ENCODE data around the gene GNAZ. TPM values are rescaled to one million over a fixed set of nuclear protein-coding genes. Genes with fewer than 3 reads are reported as not detected.

Gene GNAZ
- total and polyA plus RNA-seq, 8 donors: 4.3 to 18.8 (median 9.4) TPM

DNA sequence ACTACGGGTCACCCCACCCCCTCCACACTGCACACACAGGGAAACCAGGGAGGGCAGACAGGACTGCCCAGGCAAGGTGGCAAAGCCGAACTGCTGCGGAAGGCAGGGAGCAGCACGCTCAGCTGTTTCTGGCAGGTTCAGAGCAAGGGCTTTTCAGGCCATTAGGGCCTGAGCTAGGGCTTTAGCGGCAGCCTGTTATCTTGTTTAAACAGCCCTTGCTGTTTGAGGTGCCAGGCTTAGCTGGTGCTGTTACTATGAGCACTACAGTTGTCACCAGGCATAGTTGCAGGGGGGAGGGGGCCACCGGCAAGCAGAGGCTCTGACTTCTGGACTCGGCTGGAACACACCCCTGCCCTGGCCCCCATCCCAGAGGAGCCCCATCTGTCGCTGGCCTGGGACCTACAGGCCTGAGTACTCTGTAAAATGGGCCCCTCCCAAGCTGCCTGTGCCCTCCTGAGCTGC, 36.6 kb downstream of the GNAZ start:
- no peak overlapping the region for H3K4me3 ChIP-seq
- no peaks in the 10 kb centered on the region for H3K9me3 ChIP-seq
- TF ChIP-seq POLR2AphosphoS5 (IDR thresholded peaks at IDR 0.05) (peak; percentile 18 to 68 (median 49)), POLR2A (IDR thresholded peaks at IDR 0.05) (no peak), EP300 (IDR thresholded peaks at IDR 0.05) (no peak)
- TF ChIP-seq, protein P1, sequence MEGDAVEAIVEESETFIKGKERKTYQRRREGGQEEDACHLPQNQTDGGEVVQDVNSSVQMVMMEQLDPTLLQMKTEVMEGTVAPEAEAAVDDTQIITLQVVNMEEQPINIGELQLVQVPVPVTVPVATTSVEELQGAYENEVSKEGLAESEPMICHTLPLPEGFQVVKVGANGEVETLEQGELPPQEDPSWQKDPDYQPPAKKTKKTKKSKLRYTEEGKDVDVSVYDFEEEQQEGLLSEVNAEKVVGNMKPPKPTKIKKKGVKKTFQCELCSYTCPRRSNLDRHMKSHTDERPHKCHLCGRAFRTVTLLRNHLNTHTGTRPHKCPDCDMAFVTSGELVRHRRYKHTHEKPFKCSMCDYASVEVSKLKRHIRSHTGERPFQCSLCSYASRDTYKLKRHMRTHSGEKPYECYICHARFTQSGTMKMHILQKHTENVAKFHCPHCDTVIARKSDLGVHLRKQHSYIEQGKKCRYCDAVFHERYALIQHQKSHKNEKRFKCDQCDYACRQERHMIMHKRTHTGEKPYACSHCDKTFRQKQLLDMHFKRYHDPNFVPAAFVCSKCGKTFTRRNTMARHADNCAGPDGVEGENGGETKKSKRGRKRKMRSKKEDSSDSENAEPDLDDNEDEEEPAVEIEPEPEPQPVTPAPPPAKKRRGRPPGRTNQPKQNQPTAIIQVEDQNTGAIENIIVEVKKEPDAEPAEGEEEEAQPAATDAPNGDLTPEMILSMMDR (IDR thresholded peaks at IDR 0.05): no peak
- H3K36me3 ChIP-seq: no peaks in the 10 kb centered on the region
- H3K4me1 ChIP-seq: peaks cover 19 to 64% (median 41%) of the 10 kb centered on the region in 4 donors
- DNase-seq: peak; percentile 70 to 93
- intact Hi-C loops (cut with DNase I; ENCODE audit: low total_unique reads): no loop called here
- peak overlapping the region; percentile 69 to 85 (median 77) for H3K27ac ChIP-seq
- WGBS, 5 donors: 27 to 54% (median 35%) methylated on average over 7 to 8 of the region's 8 CpGs
- no peaks in the 10 kb centered on the region for H3K27me3 ChIP-seq

DNA sequence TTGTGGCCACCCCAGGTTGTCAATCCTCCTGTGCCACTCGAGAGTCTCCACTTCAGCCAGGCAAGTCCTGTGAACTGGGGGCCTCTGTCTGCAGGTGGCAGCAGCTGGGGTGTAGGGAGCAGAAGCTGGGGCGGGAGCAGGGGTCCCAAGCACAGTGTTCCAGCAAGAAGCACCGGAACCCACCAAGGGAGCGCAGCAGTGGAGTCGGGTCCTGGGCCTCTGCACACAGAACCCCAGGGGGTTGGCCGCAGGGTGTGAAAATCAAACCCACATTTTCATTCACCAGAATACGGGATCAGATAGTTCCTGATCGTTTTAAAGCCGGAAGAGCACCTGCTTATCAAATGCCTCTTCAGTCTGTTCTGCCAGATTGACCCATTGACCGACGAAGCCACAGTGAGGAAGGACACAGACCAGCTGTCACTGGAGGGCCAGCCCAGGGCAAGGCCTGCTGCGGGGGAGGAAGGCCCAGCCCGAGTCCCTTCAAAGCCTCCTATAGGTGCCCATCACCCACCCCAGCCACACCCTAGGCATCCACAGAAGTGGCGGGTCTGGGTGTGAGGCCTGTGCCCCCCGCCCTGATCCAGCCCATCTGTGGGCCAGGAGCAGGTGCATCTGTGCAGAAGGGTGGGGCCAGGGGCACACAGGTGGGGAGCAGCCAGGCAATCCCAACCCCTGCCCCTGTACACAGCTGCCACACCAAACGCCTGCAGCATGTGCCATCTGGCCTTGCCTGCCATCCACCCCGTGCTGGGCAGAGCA, 37.3 kb downstream of the GNAZ start:
- DNase-seq: no peak
- no peaks in the 10 kb centered on the region for H3K27me3 ChIP-seq
- intact Hi-C loops (cut with DNase I; ENCODE audit: low total_unique reads): no loop called here
- 67 to 82% (median 70%) methylated on average over 12 to 17 of the region's 17 CpGs for WGBS, 5 donors
- no peaks in the 10 kb centered on the region for H3K9me3 ChIP-seq
- no peak overlapping the region for H3K4me3 ChIP-seq
- peaks cover 19 to 60% (median 35%) of the 10 kb centered on the region in 4 donors for H3K4me1 ChIP-seq
- peak overlapping the region; percentile 69 to 85 (median 77) for H3K27ac ChIP-seq
- H3K36me3 ChIP-seq: no peaks in the 10 kb centered on the region
- no peak for TF ChIP-seq POLR2AphosphoS5 (IDR thresholded peaks at IDR 0.05)
- TF ChIP-seq EP300 (IDR thresholded peaks at IDR 0.05): no peak
- TF ChIP-seq POLR2A (IDR thresholded peaks at IDR 0.05): no peak
- TF ChIP-seq, protein P1 (IDR thresholded peaks at IDR 0.05): no peak

DNA sequence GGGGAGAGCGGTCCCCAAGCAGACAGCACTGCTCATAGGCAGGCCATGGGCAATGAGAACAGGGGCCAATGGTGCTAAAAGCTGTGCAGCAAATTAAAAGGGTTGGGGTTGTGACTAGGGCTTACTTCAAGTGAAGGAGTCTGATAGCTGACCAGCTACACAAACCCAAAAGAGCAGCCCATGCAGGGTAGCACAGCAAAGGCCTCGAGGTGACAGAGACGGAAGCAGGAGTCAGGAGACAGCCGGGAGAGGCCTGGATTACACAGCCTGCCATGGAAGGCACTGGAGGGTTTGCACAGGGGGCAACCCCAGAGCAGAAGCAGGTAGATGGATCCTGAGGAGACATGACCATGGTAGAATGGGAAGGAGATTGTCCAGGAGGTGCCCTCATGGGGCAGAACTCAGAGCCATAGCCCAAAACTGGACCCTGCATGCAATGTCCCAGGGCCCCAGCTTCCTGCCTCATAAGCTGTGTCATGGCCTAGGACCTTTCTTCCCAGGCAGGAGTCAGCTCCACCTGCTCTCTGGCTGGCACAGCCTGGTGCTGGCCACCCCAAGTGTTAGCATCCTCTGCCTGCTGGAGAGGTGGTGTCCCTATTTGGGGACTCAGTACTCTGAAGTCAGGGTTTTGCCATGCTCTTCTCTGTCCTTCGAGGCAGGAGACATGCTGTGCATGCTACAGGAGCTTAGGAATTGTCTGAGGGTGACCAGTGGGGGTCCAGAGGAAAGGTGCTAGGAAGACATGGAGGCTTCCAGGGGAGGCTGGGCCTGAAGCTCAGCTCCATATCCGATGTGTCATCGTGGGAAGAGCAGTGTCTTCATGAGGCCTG, 38.1 kb downstream of the GNAZ start:
- no peaks in the 10 kb centered on the region for H3K36me3 ChIP-seq
- H3K27ac ChIP-seq: peak overlapping the region in 2 of 5 donors; percentile 77
- no peak overlapping the region for H3K4me3 ChIP-seq
- no peak for DNase-seq
- TF ChIP-seq, protein P1 (IDR thresholded peaks at IDR 0.05): no peak
- TF ChIP-seq POLR2A (IDR thresholded peaks at IDR 0.05) (no peak), EP300 (IDR thresholded peaks at IDR 0.05) (no peak), POLR2AphosphoS5 (IDR thresholded peaks at IDR 0.05) (no peak)
- no peaks in the 10 kb centered on the region for H3K9me3 ChIP-seq
- 87 to 96% (median 92%) methylated on average over 7 of the region's 7 CpGs for WGBS, 5 donors
- intact Hi-C loops (cut with DNase I; ENCODE audit: low total_unique reads): no loop called here
- peaks cover 19 to 60% (median 32%) of the 10 kb centered on the region in 4 donors for H3K4me1 ChIP-seq
- H3K27me3 ChIP-seq: no peaks in the 10 kb centered on the region

DNA sequence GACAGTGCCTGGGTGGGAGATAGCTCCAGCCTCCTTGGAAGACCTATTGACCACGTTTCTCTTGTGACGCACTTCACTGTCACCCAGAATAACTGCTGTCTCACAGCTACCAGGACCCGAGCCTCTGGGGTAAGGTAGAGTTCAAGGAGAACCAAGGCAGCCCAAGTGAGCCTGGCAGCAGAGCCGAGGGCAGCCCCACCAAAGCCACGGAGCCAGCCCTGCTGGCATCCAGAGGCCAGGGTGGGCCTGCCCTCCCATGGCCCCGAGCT, 38.7 kb downstream of the GNAZ start:
- no peak for DNase-seq
- Histone ChIP-seq H3K27me3 (no peaks in the 10 kb centered on the region), H3K4me3 (no peak overlapping the region), H3K4me1 (peaks cover 19 to 65% (median 32%) of the 10 kb centered on the region in 4 donors), H3K27ac (no peak overlapping the region), H3K9me3 (no peaks in the 10 kb centered on the region), H3K36me3 (no peaks in the 10 kb centered on the region)
- intact Hi-C loops (cut with DNase I; ENCODE audit: low total_unique reads): no loop called here
- TF ChIP-seq POLR2AphosphoS5 (IDR thresholded peaks at IDR 0.05): no peak
- TF ChIP-seq, protein P1 (IDR thresholded peaks at IDR 0.05): no peak
- no peak for TF ChIP-seq EP300 (IDR thresholded peaks at IDR 0.05)
- TF ChIP-seq POLR2A (IDR thresholded peaks at IDR 0.05): no peak
- WGBS, 5 donors: 72 to 92% (median 90%) methylated on average over 4 to 6 of the region's 6 CpGs

Data from stomach (tissue), 9 donors.